ENCODE measurements around the gene EHD3.

Gene EHD3

GRCh38 chr2:31294196-31294595 lies 60.2 kb downstream of the EHD3 start:
- DNase-seq: no peak

- peak; percentile 71 for DNase-seq
These were observed 62.8 kb downstream of the EHD3 start for GRCh38 chr2:31296641-31297287.

GRCh38 chr2:31297751-31298150 lies 63.8 kb downstream of the EHD3 start:
- DNase-seq: peak; percentile 76

GRCh38 chr2:31299547-31299946 lies 65.6 kb downstream of the EHD3 start:
- no peak for DNase-seq

- DNase-seq: no peak
These were observed 66.4 kb downstream of the EHD3 start for GRCh38 chr2:31300309-31300708.

GRCh38 chr2:31302940-31303563 lies 69.1 kb downstream of the EHD3 start:
- DNase-seq: no peak

- no peak for DNase-seq
These were observed 70.9 kb downstream of the EHD3 start for GRCh38 chr2:31304816-31305215.

GRCh38 chr2:31312898-31313297 lies 78.9 kb downstream of the EHD3 start:
- DNase-seq: peak; percentile 31

- peak; percentile 22 for DNase-seq
These were observed 80.8 kb downstream of the EHD3 start for GRCh38 chr2:31314761-31315160.

- DNase-seq: no peak
These were observed 83.4 kb downstream of the EHD3 start for GRCh38 chr2:31317396-31317795.

GRCh38 chr2:31318361-31319336 lies 84.7 kb downstream of the EHD3 start:
- DNase-seq: peak; percentile 90

Data from fibroblast of skin of scalp (primary cell).